ENCODE results near the gene FAM234A. TPM values are rescaled to one million over a fixed set of nuclear protein-coding genes. Genes with fewer than 3 reads are reported as not detected.

FAM234A gene
- total and polyA plus RNA-seq, 2 donors from 2014 or later, result 65.3 to 109 TPM

- Histone ChIP-seq H3K9ac (ENCODE audit: low read length in 3 of 3) (no peak overlapping the region), H3K4me3 (ENCODE audit: low read length in 3 of 3) (no peak overlapping the region), H3K4me1 (ENCODE audit: control insufficient read depth in 2 of 3, insufficient read depth in 2 of 3, low read depth in 1 of 3, low read length in 3 of 3) (no peaks in the 10 kb centered on the region), H3K27ac (ENCODE audit: low read depth in 2 of 2, low read length in 2 of 2) (no peak overlapping the region), H3K36me3 (ENCODE audit: control insufficient read depth in 2 of 3, insufficient read depth in 3 of 3, low read length in 3 of 3) (peaks cover 0 to 4% (median 0%) of the 10 kb centered on the region in 3 donors), H3K27me3 (ENCODE audit: control insufficient read depth, insufficient read depth, low read length) (no peaks in the 10 kb centered on the region), H3K9me3 (ENCODE audit: control insufficient read depth in 2 of 3, insufficient read depth in 1 of 3, low read length in 3 of 3) (no peaks in the 10 kb centered on the region)
- no peak for FAIRE-seq
- intact Hi-C loops (cut with DNase I), result no loop called here
- no peak for TF ChIP-seq CTCF (IDR thresholded peaks at IDR 0.05; ENCODE audit: borderline replicate concordance, extremely low read depth, insufficient read depth)
- no peak for DNase-seq
Observed at GRCh38 chr16:286491-287297, 52.1 kb downstream of the FAM234A start.

DNA sequence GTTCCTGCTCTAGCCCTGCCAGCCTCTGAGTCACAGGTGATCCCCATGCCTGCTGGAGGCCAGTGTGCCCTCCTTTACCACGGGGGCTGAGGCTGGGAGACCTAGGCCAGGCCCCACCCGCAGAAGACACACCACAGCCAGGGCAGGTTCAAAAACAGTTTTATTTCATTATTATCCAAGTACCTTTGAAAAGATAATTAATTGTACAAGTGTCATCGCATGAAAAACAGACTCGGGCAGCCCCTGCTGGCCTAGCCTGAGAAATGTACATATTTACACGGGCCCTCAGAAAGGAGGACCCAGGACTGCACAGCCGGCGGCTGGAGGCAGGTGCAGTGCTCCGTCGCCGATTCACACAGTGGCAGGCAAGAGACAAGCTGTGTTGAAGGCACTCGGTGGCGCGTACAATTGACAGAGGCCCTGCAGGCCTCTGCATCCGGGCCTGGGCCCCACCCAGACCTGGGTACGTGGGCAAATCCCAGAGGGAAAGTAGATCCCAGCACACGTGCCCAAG, 52.7 kb downstream of the FAM234A start:
- TF ChIP-seq CTCF (IDR thresholded peaks at IDR 0.05; ENCODE audit: borderline replicate concordance, extremely low read depth, insufficient read depth), result no peak
- intact Hi-C loops (cut with DNase I), result no loop called here
- Histone ChIP-seq H3K27ac (ENCODE audit: low read depth in 2 of 2, low read length in 2 of 2) (no peak overlapping the region), H3K9me3 (ENCODE audit: control insufficient read depth in 2 of 3, insufficient read depth in 1 of 3, low read length in 3 of 3) (no peaks in the 10 kb centered on the region), H3K9ac (ENCODE audit: low read length in 3 of 3) (no peak overlapping the region), H3K4me3 (ENCODE audit: low read length in 3 of 3) (no peak overlapping the region), H3K27me3 (ENCODE audit: control insufficient read depth, insufficient read depth, low read length) (no peaks in the 10 kb centered on the region), H3K36me3 (ENCODE audit: control insufficient read depth in 2 of 3, insufficient read depth in 3 of 3, low read length in 3 of 3) (peaks cover 0 to 4% (median 0%) of the 10 kb centered on the region in 3 donors), H3K4me1 (ENCODE audit: control insufficient read depth in 2 of 3, insufficient read depth in 2 of 3, low read depth in 1 of 3, low read length in 3 of 3) (no peaks in the 10 kb centered on the region)
- DNase-seq (no peak), FAIRE-seq (no peak)

DNA sequence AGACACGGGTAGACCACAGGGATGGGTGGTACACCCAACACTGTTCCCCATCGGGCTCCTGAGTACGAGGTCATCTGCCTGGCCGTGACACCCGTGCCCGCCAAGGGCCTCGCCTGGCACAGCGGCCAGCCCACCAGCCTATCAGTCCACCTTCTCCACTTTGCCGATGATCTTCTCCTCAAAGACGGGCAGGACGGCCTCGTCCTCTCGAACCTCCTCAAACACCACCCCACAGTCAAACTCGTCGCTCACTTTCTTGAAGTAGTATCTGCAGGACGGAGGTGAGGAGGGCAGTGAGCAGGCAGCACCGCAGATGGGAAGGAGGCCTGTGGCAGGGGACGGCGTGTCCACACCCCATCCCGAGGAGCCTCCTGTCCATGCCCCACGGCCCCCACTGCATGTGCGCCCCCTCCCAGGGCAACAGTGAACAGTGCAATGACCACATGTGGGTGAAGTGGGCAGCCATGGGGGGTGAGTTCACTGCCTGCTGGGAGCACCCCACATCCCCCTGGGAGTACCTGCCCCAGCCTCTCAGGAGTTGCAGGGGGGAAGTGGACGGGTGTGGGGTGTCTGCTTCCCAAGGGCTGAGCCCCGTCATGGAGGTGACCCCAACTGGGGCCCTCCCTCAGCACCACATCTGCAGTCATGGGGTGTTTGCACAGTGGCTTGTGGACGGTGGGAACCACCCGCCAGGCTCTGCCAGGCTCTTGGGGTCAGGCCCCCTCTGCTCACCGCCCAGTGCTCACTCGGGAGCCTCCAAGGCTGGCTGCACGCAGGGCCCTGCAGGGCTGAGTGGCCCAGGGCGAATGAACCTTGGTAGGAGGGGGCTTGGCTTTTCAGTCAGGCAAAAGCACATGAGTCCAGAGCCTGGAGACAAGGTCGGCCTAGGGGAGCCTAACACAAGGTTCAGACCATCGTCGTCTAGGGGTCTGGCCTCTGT, 53.6 kb downstream of the FAM234A start:
- peaks cover 0 to 8% (median 0%) of the 10 kb centered on the region in 3 donors for H3K36me3 ChIP-seq (ENCODE audit: control insufficient read depth in 2 of 3, insufficient read depth in 3 of 3, low read length in 3 of 3)
- H3K4me3 ChIP-seq (ENCODE audit: low read length in 3 of 3), result no peak overlapping the region
- TF ChIP-seq CTCF (IDR thresholded peaks at IDR 0.05; ENCODE audit: borderline replicate concordance, extremely low read depth, insufficient read depth), result no peak
- H3K27me3 ChIP-seq (ENCODE audit: control insufficient read depth, insufficient read depth, low read length), result no peaks in the 10 kb centered on the region
- intact Hi-C loops (cut with DNase I), result no loop called here
- H3K27ac ChIP-seq (ENCODE audit: low read depth in 2 of 2, low read length in 2 of 2), result no peak overlapping the region
- DNase-seq (no peak), FAIRE-seq (no peak)
- no peaks in the 10 kb centered on the region for H3K9me3 ChIP-seq (ENCODE audit: control insufficient read depth in 2 of 3, insufficient read depth in 1 of 3, low read length in 3 of 3)
- no peaks in the 10 kb centered on the region for H3K4me1 ChIP-seq (ENCODE audit: control insufficient read depth in 2 of 3, insufficient read depth in 2 of 3, low read depth in 1 of 3, low read length in 3 of 3)
- no peak overlapping the region for H3K9ac ChIP-seq (ENCODE audit: low read length in 3 of 3)
